ENCODE measurements around the gene ISG20L2.

DNA sequence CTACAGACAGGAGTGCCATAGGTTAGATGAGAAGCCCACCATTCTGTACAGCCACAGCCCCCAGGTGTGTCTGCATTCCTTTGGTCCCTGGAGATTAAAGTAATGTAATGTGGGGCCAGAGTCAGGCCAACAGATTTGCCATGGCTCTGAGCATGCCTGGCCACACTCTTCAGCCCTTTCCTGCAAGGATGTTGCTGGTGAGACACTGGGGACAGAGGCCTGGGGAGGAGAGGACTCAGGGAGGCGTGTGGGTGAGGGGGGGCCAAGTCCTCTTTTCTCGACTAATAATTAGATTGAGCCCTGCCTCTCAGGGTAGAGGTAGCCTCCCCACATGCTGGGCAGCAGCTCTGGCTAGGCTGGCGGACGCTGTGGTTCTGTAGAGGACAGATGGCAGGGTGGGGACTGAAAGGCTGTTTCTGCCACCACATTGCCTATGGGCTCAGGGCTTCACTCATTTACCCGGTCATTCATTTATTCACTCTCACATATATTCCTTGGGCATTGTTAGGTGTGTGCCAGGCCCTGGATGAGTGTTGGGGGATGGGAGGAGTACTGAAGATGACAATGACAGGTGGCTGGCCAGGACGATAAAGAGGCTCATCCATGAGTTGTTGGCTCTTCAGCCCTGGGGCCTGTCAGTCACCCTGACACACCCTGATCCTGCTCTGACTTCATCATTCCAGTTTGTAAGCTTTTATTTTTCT lies 31.7 kb upstream of the ISG20L2 start:
- TF ChIP-seq CTCF (conservative IDR thresholded peaks at IDR 0.05 in 1 of 2, IDR thresholded peaks at IDR 0.05 in 1 of 2; ENCODE audit: low read depth in 1 of 2, low read length in 2 of 2) (no peak), EZH2 (IDR thresholded peaks at IDR 0.05; ENCODE audit: low read length, missing control alignments) (no peak)

All from fibroblast of lung (primary cell).